ENCODE results near the gene GSTO2. TPM values are rescaled to one million over a fixed set of nuclear protein-coding genes. Genes with fewer than 3 reads are reported as not detected.

GSTO2 gene
- total RNA-seq, 1 donor from 2014 or later = 9.1 TPM

GRCh38 chr10:104251443-104251842 lies 17.5 kb upstream of the GSTO2 start:
- Histone ChIP-seq H3K4me1 (peaks cover 10% of the 10 kb centered on the region), H3K4me3 (no peak overlapping the region), H3K9me3 (no peaks in the 10 kb centered on the region), H3K27me3 (no peaks in the 10 kb centered on the region), H3K27ac (no peak overlapping the region), H3K36me3 (no peaks in the 10 kb centered on the region)
- TF ChIP-seq CTCF (IDR thresholded peaks at IDR 0.05) = no peak
- DNase-seq (no peak), ATAC-seq (no peak)
- intact Hi-C loops (cut with DNase I) = no loop called here

DNA sequence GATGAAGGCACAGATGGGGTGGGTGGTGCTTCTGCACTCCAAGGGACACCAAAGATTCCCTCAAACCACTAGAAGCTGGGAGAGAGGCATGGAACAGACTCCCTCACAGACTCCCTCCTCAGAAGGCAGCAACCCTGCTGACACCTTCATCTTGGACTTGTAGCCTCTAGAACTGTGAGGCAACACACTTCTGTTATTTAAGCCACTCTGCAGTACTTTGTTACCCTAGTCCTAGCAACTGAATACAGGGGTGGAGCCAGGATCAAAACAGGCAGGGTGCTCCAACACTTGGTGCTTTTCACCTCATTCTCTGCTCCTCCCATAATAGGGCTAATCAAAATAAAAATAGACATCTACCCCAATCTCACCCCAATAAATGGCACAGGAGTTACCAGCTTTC lies 16.6 kb upstream of the GSTO2 start:
- ATAC-seq = no peak

DNA sequence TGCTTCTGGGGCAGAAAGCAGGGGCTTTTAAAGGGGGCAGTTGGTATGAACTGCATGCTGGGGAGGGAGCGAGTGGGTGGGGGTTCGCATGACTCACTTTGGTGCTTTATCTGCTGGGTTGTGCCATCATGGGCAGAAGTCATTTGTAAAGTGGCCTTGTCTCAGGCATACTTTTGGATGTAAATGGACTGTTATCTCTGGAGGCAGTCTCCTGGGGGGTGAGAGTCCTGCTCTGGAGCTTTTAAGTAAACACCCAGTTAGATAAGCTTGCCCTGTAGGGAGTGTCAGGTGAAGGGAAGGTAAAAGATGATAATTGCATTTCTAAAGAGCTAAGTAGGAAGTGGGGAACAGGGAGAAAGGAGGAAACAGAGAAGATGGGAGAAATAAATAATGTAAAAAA lies 15.9 kb upstream of the GSTO2 start:
- ATAC-seq (no peak), DNase-seq (no peak)
- intact Hi-C loops (cut with DNase I) = no loop called here
- TF ChIP-seq CTCF (IDR thresholded peaks at IDR 0.05) = no peak
- H3K4me1 ChIP-seq = peaks cover 21% of the 10 kb centered on the region
- peaks cover 10% of the 10 kb centered on the region for H3K36me3 ChIP-seq
- H3K27me3 ChIP-seq = no peaks in the 10 kb centered on the region
- H3K9me3 ChIP-seq = no peaks in the 10 kb centered on the region
- H3K27ac ChIP-seq = no peak overlapping the region
- no peak overlapping the region for H3K4me3 ChIP-seq

More for the DNA sequence above, 16.6 kb upstream of the GSTO2 start:
- H3K36me3 ChIP-seq = peaks cover 3% of the 10 kb centered on the region
- no peak for TF ChIP-seq CTCF (IDR thresholded peaks at IDR 0.05)
- no peak for DNase-seq
- intact Hi-C loops (cut with DNase I) = no loop called here
- no peak overlapping the region for H3K27ac ChIP-seq
- no peak overlapping the region for H3K4me3 ChIP-seq
- H3K4me1 ChIP-seq = peaks cover 19% of the 10 kb centered on the region
- no peaks in the 10 kb centered on the region for H3K27me3 ChIP-seq
- no peaks in the 10 kb centered on the region for H3K9me3 ChIP-seq

- no peak for TF ChIP-seq CTCF (IDR thresholded peaks at IDR 0.05)
- Histone ChIP-seq H3K4me3 (peak overlapping the region; percentile 96), H3K27me3 (no peaks in the 10 kb centered on the region), H3K9me3 (no peaks in the 10 kb centered on the region), H3K36me3 (peaks cover 17% of the 10 kb centered on the region), H3K4me1 (peaks cover 28% of the 10 kb centered on the region), H3K27ac (peak overlapping the region; percentile 99)
- intact Hi-C loops (cut with DNase I) = no loop called here
- DNase-seq (no peak), ATAC-seq (no peak)
Observed at GRCh38 chr10:104253606-104254410, 15.2 kb upstream of the GSTO2 start.

DNA sequence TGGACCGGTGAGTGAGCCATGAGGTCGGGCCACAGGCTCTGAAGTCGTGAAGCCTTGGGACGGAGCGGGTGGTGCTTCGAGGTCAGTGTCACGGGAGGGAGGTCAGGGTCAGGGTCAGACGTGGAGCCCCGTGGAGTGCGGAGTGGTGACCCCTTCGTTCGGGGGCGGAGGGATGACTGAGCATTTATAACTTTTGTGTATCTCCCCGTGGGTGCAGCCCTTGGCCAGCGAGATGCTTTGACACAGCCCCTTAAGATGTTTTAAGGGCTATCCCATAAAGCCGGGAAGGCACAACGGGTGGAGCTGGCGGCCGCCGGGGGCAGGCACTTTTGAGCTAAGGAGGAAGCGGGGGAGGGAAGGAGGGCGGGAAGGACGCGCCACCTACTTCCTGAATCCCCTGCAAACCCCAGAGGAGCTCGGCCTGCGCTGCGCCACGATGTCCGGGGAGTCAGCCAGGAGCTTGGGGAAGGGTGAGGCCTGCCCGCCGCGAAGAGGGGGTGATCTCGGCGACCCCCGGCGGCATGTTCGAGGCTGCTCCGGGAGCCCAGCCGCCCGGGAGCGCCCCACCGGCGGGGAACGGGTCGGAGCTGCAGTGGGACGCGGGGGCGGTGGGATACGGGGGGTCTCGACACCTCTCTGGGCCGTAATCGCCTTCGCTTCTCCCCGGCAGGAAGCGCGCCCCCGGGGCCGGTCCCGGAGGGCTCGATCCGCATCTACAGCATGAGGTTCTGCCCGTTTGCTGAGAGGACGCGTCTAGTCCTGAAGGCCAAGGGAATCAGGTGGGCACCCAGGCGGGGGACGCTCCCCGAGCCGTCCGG lies 14.3 kb upstream of the GSTO2 start, which contains the start of gene GSTO1:
GSTO1 (plus strand) TSS at position 400 of the 818 bp plus-strand sequence; CDS start at position 437, 37 bp downstream.
- Histone ChIP-seq H3K27me3 (no peaks in the 10 kb centered on the region), H3K27ac (peak within 1 kb of the TSS; percentile 99), H3K36me3 (peaks cover 26% of the 10 kb centered on the region), H3K4me3 (peak within 1 kb of the TSS; percentile 96), H3K4me1 (peaks cover 37% of the 10 kb centered on the region), H3K9me3 (no peaks in the 10 kb centered on the region)
- no peak for TF ChIP-seq CTCF (IDR thresholded peaks at IDR 0.05)
- intact Hi-C loops (cut with DNase I) = no loop called here
- DNase-seq (peak; percentile 93), ATAC-seq (peak; percentile 95)
